HCT116 (cell line): Measurements from ENCODE around the gene BRIP1. TPM values are rescaled to one million over a fixed set of nuclear protein-coding genes. Genes with fewer than 3 reads are reported as not detected.

Source experiments
- ATAC-seq: fragments of 200-7000 bp; cut with Tn5 transposase; 2 replicates; pipeline ENCODE4 v1.9.1; 2020; ENCODE audit warnings: mild to moderate bottlenecking, moderate library complexity
- BruUV-seq: library from RNA; stranded (reverse); fragments of 400-500 nt; replicated peaks from 2 replicates; lab custom pipeline; 2021; lab: Mats Ljungman, UMichigan
- CTCF ChIA-PET: fragments of 300-600 bp; sonication (Branson Sonifier 250); formaldehyde crosslinking; loops from one replicate; lab custom pipeline; 2021; ENCODE audit warnings: antibody characterized with exemption; lab: Charles Lee
- POLR2A ChIA-PET: fragments of 300-600, 350-600 bp; sonication (Branson Sonifier 250); formaldehyde crosslinking; loops from one replicate; lab custom pipeline; 2021; ENCODE audit warnings: antibody characterized with exemption; lab: Charles Lee
- RAD21 ChIA-PET, 2 experiments: fragments of 300-600 bp; sonication (Branson Sonifier 250); formaldehyde crosslinking; loops; one replicate each; lab custom pipeline; 2023; ENCODE audit warnings: low total read pairs in 2 of 2; ENCODE audit not compliant: uncharacterized antibody in 2 of 2, unreplicated experiment in 2 of 2, low non-redundant PET in 1 of 2; lab: Charles Lee
- DNase-seq: peaks from one replicate; pipeline ENCODE4 v3.0.0-alpha.2; 2010; ENCODE audit warnings: low read depth, low spot score
- H2AFZ ChIP-seq: fragments of 200-600 bp; shearing (Covaris generic), sonication (generic); 2 replicates; pipeline ENCODE4 v1.6.1; 2017; ENCODE audit warnings: low read depth, mixed run types, mixed read lengths, antibody characterized with exemption, low read length; ENCODE audit not compliant: poor library complexity, severe bottlenecking
- H3K27ac ChIP-seq: 2 replicates; pipeline ENCODE4 v1.5.1; 2012; ENCODE audit warnings: low read depth, low read length
- H3K27me3 ChIP-seq: fragments of 200-600 bp; sonication (generic); 2 replicates; pipeline ENCODE4 v1.6.1; 2016; ENCODE audit warnings: mixed run types, low read length, mixed read lengths; ENCODE audit not compliant: insufficient read depth
- H3K36me3 ChIP-seq, 2 experiments: fragments of 200-500 bp in 1 of 2; fragments of 200-600 bp in 1 of 2; sonication (Bioruptor generic) in 1 of 2; sonication (generic) in 1 of 2; 2 replicates each; pipeline versions ENCODE4 v1.5.1 to v1.6.1; 2014 to 2016; ENCODE audit warnings: low read length in 2 of 2, inconsistent platforms in 1 of 2, mixed read lengths in 1 of 2, mixed run types in 1 of 2; ENCODE audit not compliant: insufficient read depth in 2 of 2, control insufficient read depth in 1 of 2
- H3K4me1 ChIP-seq, 2 experiments: fragments of 200-600 bp in 1 of 2; sonication (generic) in 1 of 2; 2 replicates each; pipeline versions ENCODE4 v1.5.1 to v1.6.1; 2012 to 2017; ENCODE audit warnings: low read length in 2 of 2, inconsistent platforms in 1 of 2, mild to moderate bottlenecking in 1 of 2, mixed read lengths in 1 of 2, mixed run types in 1 of 2, moderate library complexity in 1 of 2; ENCODE audit not compliant: insufficient read depth in 2 of 2, control insufficient read depth in 1 of 2
- H3K4me2 ChIP-seq: fragments of 200-600 bp; sonication (generic); 2 replicates; pipeline ENCODE4 v1.6.1; 2017; ENCODE audit warnings: mixed run types, low read length, mixed read lengths
- H3K4me3 ChIP-seq, 2 experiments: fragments of 200-600 bp in 1 of 2; sonication (generic) in 1 of 2; replicated peaks in 1 of 2; 2 replicates each; pipeline ENCODE4 v1.5.1; 2011 to 2016; ENCODE audit warnings: low read length in 2 of 2, control low read depth in 1 of 2, low read depth in 1 of 2, mild to moderate bottlenecking in 1 of 2, mixed read lengths in 1 of 2, mixed run types in 1 of 2
- H3K79me2 ChIP-seq: fragments of 200-600 bp; sonication (generic); 2 replicates; pipeline ENCODE4 v1.6.1; 2017; ENCODE audit warnings: mild to moderate bottlenecking, mixed run types, low read length, moderate library complexity, mixed read lengths; ENCODE audit not compliant: insufficient read depth
- H3K9ac ChIP-seq: fragments of 200-600 bp; sonication (generic); 2 replicates; pipeline ENCODE4 v1.6.1; 2016; ENCODE audit warnings: low read length, mixed read lengths
- H3K9me2 ChIP-seq: fragments of 200-600 bp; sonication (generic), shearing (Covaris generic); 2 replicates; pipeline ENCODE4 v1.6.1; 2017; ENCODE audit warnings: mixed run types, mild to moderate bottlenecking, moderate library complexity; ENCODE audit not compliant: insufficient read depth
- H3K9me3 ChIP-seq, 2 experiments: fragments of 200-500 bp in 1 of 2; fragments of 200-600 bp in 1 of 2; sonication (Bioruptor generic) in 1 of 2; sonication (generic) in 1 of 2; 2 replicates each; pipeline ENCODE4 v1.6.1; 2014 to 2017; ENCODE audit warnings: low read length in 2 of 2, mixed read lengths in 2 of 2, inconsistent platforms in 1 of 2, low read depth in 1 of 2, mild to moderate bottlenecking in 1 of 2, mixed run types in 1 of 2, moderate library complexity in 1 of 2; ENCODE audit not compliant: control insufficient read depth in 1 of 2, insufficient read depth in 1 of 2
- H4K20me1 ChIP-seq: fragments of 200-600 bp; sonication (generic), shearing (Covaris generic); 2 replicates; pipeline ENCODE4 v1.6.1; 2017; ENCODE audit warnings: mixed run types, mild to moderate bottlenecking, moderate library complexity; ENCODE audit not compliant: insufficient read depth
- CBX3 ChIP-seq: IDR thresholded peaks from 2 replicates; pipeline ENCODE4 v1.6.1; 2012; ENCODE audit warnings: low read depth
- EGR1 ChIP-seq: IDR thresholded peaks from 2 replicates; pipeline ENCODE4 v1.6.1; 2012; ENCODE audit warnings: low read depth
- ELF1 ChIP-seq: IDR thresholded peaks from 2 replicates; pipeline ENCODE4 v1.6.1; 2012; ENCODE audit warnings: low read depth, borderline replicate concordance
- EZH2phosphoT487 ChIP-seq: fragments of 200-600 bp; IDR thresholded peaks from 2 replicates; pipeline ENCODE4 v1.6.1; 2018; ENCODE audit warnings: antibody characterized with exemption, borderline replicate concordance
- FOSL1 ChIP-seq: IDR thresholded peaks from 2 replicates; pipeline ENCODE4 v1.6.1; 2012; ENCODE audit warnings: low read depth
- JUND ChIP-seq: IDR thresholded peaks from 2 replicates; pipeline ENCODE4 v1.6.1; 2012
- POLR2A ChIP-seq: IDR thresholded peaks from 2 replicates; pipeline ENCODE4 v1.7.0; 2011; ENCODE audit warnings: borderline replicate concordance; ENCODE audit not compliant: insufficient read depth, insufficient read length; ENCODE audit errors: extremely low read depth
- POLR2AphosphoS5 ChIP-seq: IDR thresholded peaks from 2 replicates; pipeline ENCODE4 v1.6.1; 2011; ENCODE audit warnings: mild to moderate bottlenecking, low read depth, low read length, moderate library complexity
- RAD21 ChIP-seq: IDR thresholded peaks from 2 replicates; pipeline ENCODE4 v1.6.1; 2012; ENCODE audit warnings: low read depth, mild to moderate bottlenecking
- SIN3A ChIP-seq: IDR thresholded peaks from 2 replicates; pipeline ENCODE4 v1.6.1; 2012; ENCODE audit warnings: low read depth
- SP1 ChIP-seq: IDR thresholded peaks from 2 replicates; pipeline ENCODE4 v1.6.1; 2012; ENCODE audit warnings: low read depth
- SRF ChIP-seq: IDR thresholded peaks from 2 replicates; pipeline ENCODE4 v1.6.1; 2012; ENCODE audit warnings: low read depth
- TCF7L2 ChIP-seq: IDR thresholded peaks from 2 replicates; pipeline ENCODE4 v1.7.0; 2011; ENCODE audit warnings: borderline replicate concordance, inconsistent platforms; ENCODE audit not compliant: insufficient read depth, insufficient read length; ENCODE audit errors: extremely low read depth
- YY1 ChIP-seq: IDR thresholded peaks from 2 replicates; pipeline ENCODE4 v1.6.1; 2011; ENCODE audit warnings: low read length, low read depth, moderate library complexity, mild to moderate bottlenecking; ENCODE audit not compliant: insufficient replicate concordance; ENCODE audit errors: extremely low read depth
- ZFX ChIP-seq: fragments of 450-650 bp; IDR thresholded peaks from 2 replicates; pipeline ENCODE4 v1.6.1; 2017
- ZNF274 ChIP-seq: fragments of 200-500 bp; sonication (Bioruptor generic); IDR thresholded peaks from 2 replicates; pipeline ENCODE4 v1.6.1; 2014; ENCODE audit warnings: mild to moderate bottlenecking, low read depth, low read length, inconsistent platforms
- intact Hi-C: fragments of 100-400 bp; cut with micrococcal nuclease; formaldehyde crosslinking; loops from 2 replicates; pipeline ENCODE4 v1.10.0; 2022
- total RNA-seq: library from RNA; stranded (reverse); gene quantifications from one replicate; pipeline ENCODE4 v1.2.1, GENCODE V29; 2021; ENCODE audit not compliant: unreplicated experiment
- TF ChIP-seq, protein P1 (sequence below): IDR thresholded peaks from 2 replicates; pipeline ENCODE4 v1.6.1; 2011; ENCODE audit warnings: mild to moderate bottlenecking, low read length, moderate library complexity; ENCODE audit not compliant: insufficient replicate concordance; ENCODE audit errors: extremely low read depth
- TF ChIP-seq, protein P2 (sequence below): IDR thresholded peaks from 2 replicates; pipeline ENCODE4 v1.6.1; 2012
- TF ChIP-seq, protein P3 (sequence below): IDR thresholded peaks from 2 replicates; pipeline ENCODE4 v1.6.1; 2012

The BRIP1 gene
- total RNA-seq, 1 experiment from 2014 or later, result 22.2 TPM

DNA sequence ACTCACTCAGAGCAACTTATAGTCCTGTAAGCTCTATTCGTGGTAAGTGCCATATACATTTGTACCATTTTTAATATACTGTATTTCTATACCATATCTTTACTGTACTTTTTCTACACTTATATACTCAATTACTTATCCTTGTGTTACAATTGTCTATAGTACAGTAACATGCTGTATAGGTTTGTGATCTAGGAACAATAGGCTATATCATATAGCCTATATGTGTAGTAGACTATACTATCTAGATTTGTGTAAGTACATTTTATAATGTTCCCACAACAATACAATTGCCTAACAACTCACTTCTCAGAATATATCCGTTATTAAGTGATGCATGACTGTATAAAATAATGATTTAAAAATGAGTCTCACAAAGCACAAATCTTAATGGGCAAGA is 149.0 kb downstream of the BRIP1 start:
- no peaks in the 10 kb centered on the region for H3K27me3 ChIP-seq
- ChIA-PET POLR2A (interaction anchor here (1.4 kb wide), 1 partner anchor 9 kb away, joined by 3 read pairs; no protein-coding TSS in a partner anchor), RAD21 (no interaction called here), CTCF (no interaction called here)
- H3K79me2 ChIP-seq, result no peaks in the 10 kb centered on the region
- peaks cover 7 to 12% of the 10 kb centered on the region in 2 experiments; a peak in 3 of 4 replicates for H3K9me3 ChIP-seq
- H3K27ac ChIP-seq, result no peak overlapping the region
- no peak overlapping the region for H2AFZ ChIP-seq
- no peaks in the 10 kb centered on the region for H4K20me1 ChIP-seq
- BruUV-seq, result no TSS peak
- DNase-seq (no peak), ATAC-seq (no peak)
- H3K4me2 ChIP-seq, result no peak overlapping the region
- no peak overlapping the region for H3K9ac ChIP-seq
- H3K36me3 ChIP-seq, result peaks cover 0 to 15% of the 10 kb centered on the region in 2 experiments; a peak in 2 of 4 replicates
- intact Hi-C loops, result no loop called here
- no peaks in the 10 kb centered on the region for H3K9me2 ChIP-seq
- TF ChIP-seq SP1 (no peak), TCF7L2 (no peak)
- H3K4me3 ChIP-seq, result no peak overlapping the region
- H3K4me1 ChIP-seq, result no peaks in the 10 kb centered on the region

DNA sequence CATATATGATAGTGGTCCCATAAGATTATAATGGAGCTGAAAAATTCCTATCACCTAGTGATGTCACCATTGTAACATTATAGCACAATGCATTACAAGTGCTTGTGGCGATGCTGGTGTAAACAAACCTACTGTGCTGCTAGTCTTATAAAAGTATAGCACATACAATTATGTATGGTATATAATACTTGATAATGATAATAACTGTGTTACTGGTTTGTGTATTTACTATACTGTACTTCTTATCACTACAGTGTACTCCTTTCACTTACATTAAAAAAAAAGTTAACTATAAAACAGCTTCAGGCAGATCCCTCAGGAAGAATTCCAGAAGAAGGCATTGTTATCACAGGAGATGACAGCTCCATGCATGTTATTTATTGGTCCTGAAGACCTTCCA is 150.3 kb downstream of the BRIP1 start:
- intact Hi-C loops, result no loop called here
- ChIA-PET CTCF (no interaction called here), POLR2A (interaction anchor here (1.4 kb wide), 1 partner anchor 10 kb away, joined by 3 read pairs; no protein-coding TSS in a partner anchor), RAD21 (no interaction called here)
- no peak overlapping the region for H3K27ac ChIP-seq
- no peaks in the 10 kb centered on the region for H4K20me1 ChIP-seq
- no peak overlapping the region for H3K4me2 ChIP-seq
- no peak overlapping the region for H3K9ac ChIP-seq
- peaks cover 7 to 12% of the 10 kb centered on the region in 2 experiments; a peak in 3 of 4 replicates for H3K9me3 ChIP-seq
- no peak for ATAC-seq
- H3K27me3 ChIP-seq, result no peaks in the 10 kb centered on the region
- no peak for DNase-seq
- no peaks in the 10 kb centered on the region for H3K79me2 ChIP-seq
- peaks cover 0 to 21% of the 10 kb centered on the region in 2 experiments; a peak in 2 of 4 replicates for H3K36me3 ChIP-seq
- BruUV-seq, result no TSS peak
- no peak overlapping the region for H2AFZ ChIP-seq
- no peak overlapping the region for H3K4me3 ChIP-seq
- no peaks in the 10 kb centered on the region for H3K9me2 ChIP-seq
- H3K4me1 ChIP-seq, result no peaks in the 10 kb centered on the region
- TF ChIP-seq EGR1 (no peak), SP1 (no peak), CBX3 (no peak), SRF (no peak), POLR2AphosphoS5 (no peak), ZNF274 (no peak), RAD21 (no peak), TCF7L2 (no peak), EZH2phosphoT487 (no peak), ZFX (no peak), YY1 (no peak), JUND (no peak), ELF1 (no peak), POLR2A (no peak), FOSL1 (no peak), SIN3A (no peak)
- TF ChIP-seq, protein P1, sequence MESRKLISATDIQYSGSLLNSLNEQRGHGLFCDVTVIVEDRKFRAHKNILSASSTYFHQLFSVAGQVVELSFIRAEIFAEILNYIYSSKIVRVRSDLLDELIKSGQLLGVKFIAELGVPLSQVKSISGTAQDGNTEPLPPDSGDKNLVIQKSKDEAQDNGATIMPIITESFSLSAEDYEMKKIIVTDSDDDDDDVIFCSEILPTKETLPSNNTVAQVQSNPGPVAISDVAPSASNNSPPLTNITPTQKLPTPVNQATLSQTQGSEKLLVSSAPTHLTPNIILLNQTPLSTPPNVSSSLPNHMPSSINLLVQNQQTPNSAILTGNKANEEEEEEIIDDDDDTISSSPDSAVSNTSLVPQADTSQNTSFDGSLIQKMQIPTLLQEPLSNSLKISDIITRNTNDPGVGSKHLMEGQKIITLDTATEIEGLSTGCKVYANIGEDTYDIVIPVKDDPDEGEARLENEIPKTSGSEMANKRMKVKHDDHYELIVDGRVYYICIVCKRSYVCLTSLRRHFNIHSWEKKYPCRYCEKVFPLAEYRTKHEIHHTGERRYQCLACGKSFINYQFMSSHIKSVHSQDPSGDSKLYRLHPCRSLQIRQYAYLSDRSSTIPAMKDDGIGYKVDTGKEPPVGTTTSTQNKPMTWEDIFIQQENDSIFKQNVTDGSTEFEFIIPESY, result no peak
- TF ChIP-seq, protein P2, sequence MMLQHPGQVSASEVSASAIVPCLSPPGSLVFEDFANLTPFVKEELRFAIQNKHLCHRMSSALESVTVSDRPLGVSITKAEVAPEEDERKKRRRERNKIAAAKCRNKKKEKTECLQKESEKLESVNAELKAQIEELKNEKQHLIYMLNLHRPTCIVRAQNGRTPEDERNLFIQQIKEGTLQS, result no peak
- TF ChIP-seq, protein P3, sequence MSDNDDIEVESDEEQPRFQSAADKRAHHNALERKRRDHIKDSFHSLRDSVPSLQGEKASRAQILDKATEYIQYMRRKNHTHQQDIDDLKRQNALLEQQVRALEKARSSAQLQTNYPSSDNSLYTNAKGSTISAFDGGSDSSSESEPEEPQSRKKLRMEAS, result no peak
